Fibroblast of peridontal ligament (primary cell): ENCODE measurements around the gene NCOA1.
A peak's percentile ranks its signal among the peaks of the same experiment; 100 is the strongest.
"Not testable (repeated sequence)": the region's sequence is repeated elsewhere in the genome, so short reads cannot be mapped to it uniquely, and the experiment has no call there.

ENCODE experiments used
- DNase-seq: peaks from one replicate; pipeline ENCODE4 v3.0.0-alpha.2; 2010; ENCODE audit errors: extremely low read depth

NCOA1 gene

DNA sequence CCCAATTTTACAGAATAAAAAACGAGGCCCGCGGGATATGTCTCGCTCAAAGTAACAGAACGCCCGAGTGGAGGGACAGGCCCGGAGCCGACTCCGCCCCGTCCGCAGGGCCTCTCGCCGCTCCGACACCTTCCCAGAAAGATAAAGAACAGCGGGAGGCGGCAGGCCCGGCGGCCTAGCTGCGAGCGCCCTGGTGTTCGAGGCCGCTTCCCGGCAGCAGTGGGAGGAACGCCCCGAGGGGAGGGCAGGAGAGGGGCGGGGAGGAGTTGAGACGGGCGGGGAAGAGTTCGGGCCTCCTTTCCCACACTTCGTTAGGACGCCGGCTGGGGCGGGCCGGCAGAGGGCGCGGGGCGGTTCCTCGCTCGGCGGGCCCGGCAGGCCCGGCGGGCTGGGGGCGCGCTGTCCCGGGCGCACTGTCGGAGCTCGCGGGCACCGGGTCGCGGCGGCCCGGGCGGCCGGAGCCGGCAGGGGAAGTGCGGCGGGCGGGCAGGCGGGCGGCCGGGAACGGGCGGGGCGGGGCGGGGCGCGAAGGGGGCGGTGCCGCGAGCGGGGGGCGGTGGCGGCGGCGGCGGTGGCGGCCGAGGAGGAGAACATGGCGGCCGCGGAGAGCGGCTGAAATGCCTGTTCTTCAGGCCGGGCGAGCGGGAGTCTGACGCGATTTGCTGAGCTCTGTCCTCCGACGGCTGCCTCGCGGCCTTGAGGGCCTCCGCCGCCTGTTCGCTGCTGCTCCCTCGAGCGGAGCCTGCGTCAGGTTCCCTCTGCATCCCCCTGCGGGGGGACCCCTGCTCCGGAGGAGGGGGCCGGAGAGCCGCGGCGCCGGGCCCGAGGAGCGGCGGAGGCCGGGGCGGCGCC lies at the start of gene NCOA1:
NCOA1 (plus strand) TSS at position 565 of the 852 bp plus-strand sequence. CDS start 167,424 bp downstream, outside the sequence.
- peak; percentile 81 for DNase-seq

DNA sequence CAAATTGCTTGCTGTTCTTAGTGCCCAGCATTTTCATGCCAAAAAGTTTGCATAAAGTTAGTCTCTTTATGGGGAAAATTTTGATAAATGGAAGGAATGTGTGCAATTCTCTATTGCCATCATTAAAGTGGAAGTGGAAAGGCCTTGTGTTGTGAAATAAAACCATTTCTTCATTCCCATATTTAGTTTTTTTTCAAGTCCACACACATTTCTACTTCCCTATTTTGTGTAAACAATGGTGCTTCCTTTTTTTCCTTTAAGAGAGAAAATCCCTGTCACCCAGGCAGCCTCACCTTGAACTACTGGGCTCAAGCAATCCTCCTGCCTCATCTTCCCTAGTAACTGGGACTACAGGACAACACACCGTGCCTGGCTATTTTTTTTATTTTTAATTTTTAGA lies 42.3 kb upstream of the NCOA1 start:
- no peak for DNase-seq

DNA sequence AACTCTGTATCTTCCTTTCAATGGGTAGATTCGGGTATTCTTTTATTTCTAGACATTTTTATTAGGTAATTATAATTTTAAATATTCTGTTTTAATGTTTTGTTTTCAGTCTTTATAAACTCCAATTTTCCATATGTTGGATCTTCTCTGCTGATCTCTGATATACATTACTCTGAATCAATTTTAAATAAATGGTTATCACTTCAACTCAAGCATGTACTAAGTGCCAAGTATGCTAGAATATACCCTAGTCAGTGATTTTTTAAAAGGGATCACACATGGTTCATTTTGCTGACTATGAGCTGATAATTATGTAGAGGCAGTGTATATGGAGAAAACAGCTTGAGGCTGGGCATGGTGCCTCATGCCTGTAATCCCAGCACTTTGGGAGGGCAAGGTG lies 41.7 kb upstream of the NCOA1 start:
- DNase-seq: no peak

GRCh38 chr2:24451805-24452501 lies 39.1 kb upstream of the NCOA1 start:
- no peak for DNase-seq

GRCh38 chr2:24452502-24452885 lies 38.6 kb upstream of the NCOA1 start:
- no peak for DNase-seq

- no peak for DNase-seq
These were observed 37.5 kb upstream of the NCOA1 start for GRCh38 chr2:24453379-24454073.

DNA sequence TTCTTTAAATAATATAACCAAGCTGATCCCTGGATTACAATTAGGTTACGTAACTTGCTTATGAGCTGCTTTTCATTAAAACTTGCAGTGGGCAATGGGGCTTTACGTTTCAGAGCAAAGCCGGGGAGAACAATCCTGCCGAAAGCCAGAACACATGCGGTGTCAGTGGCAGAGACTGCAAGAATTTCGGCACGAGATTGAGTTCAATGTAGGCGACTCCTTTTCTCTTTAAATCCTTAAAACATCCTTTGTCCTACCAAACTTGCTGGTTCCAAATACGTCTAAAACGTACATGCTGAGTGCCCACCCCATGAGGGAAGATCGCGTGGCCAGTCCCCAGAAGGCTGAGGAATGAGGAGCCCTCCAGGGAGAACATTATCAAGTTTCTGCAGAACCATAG lies 36.8 kb upstream of the NCOA1 start:
- DNase-seq: peak; percentile 81

GRCh38 chr2:24456599-24457556 lies 34.2 kb upstream of the NCOA1 start:
- peak; percentile 77 for DNase-seq

DNA sequence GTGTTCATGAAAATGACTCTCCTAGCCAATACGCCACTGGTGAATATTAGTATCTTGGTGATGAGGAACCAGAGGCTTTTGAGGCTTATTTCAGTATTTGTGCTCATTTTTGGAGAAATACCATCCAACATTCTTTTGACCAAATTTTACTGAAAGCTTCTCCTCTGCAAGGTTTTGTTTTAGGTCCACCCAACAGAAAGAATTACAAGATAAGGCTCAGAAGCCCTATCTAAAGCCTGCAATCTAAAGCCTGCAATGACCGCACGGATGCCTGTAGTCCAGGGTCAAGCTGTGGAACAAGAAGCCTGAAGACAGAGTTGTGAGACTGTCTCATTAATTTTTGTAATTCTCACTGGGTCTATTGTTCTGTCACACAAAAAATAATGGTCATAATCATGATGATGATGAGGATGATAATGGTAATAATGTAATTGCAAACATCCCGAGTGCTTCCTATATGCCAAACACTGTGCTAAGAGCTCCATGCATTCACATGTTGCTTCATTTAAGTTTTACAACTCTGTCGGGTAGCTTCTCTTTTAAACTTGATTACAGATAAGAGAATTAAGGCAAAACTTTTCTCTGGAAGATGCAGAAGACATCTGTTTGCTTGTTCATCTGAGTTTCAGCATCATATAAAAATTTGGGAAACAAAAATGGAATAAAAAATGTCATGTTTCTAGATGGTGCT lies 33.2 kb upstream of the NCOA1 start:
- no peak for DNase-seq

- no peak for DNase-seq
These were observed 31.6 kb upstream of the NCOA1 start for GRCh38 chr2:24459224-24460161.

GRCh38 chr2:24461685-24462084 lies 29.4 kb upstream of the NCOA1 start:
- no peak for DNase-seq

DNA sequence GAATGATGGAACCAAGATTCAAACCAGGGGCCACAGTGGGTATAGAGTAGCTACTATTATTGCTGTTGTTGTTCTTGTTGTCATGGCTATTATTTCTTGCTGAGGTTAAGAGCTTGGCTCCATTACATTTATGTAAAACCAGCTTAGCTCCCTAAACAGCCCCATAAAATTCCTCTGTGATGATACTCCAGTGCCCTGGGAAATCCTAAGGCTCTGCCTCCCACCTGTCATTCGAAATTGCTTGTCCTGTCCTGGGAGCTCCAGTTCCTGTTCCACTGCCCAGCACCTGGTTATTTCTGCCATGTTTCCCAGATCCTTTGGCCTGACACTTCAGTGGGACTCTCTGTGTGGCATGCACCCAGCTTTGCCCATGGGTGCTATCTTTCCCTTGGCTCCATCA lies 27.8 kb upstream of the NCOA1 start:
- DNase-seq: no peak

- DNase-seq: no peak
These were observed 23.9 kb upstream of the NCOA1 start for GRCh38 chr2:24466871-24467870.

GRCh38 chr2:24468453-24468852 lies 22.6 kb upstream of the NCOA1 start:
- not testable (repeated sequence) for DNase-seq

DNA sequence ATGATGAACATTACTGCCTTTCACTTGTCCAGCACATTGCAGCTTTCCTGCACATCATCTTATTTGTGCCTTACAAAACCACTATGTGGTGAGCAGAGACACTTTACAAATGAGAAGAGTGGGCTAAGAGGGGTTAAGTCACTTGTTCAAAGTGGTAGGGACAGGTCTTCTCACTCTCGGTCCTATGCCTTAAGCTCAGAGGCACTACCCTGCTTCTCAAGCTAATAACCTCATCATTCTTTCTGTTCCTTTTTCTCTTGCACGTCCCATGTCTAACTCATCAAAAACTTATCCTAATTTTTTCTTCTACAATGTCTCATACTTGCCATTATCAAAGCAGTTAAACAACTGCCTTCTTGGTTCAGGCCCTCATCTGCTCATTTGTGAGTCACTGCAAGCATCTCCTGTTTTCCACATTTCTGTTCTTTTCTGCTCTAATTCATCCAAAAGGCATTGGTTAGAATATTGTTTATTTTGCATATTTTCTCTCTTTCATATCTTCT lies 21.9 kb upstream of the NCOA1 start:
- no peak for DNase-seq

DNA sequence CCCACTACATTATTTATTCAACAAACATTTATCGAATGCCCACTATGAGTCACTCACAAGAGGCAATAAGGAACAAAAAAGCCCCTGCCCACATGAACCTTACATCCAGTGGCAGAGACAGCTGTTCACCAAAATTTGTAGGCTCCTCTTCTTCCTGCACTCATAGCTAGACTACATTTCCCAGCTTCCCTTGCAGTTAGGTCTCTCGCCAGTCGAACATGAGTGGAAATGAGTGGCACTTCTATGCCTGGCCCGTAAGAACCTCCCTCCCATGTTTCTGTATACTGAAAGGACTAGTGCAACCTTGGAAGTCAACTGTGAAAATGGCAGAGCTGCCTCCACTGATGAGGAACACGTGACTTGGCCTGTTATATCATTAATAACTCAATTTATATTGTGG lies 19.4 kb upstream of the NCOA1 start:
- DNase-seq: no peak

DNA sequence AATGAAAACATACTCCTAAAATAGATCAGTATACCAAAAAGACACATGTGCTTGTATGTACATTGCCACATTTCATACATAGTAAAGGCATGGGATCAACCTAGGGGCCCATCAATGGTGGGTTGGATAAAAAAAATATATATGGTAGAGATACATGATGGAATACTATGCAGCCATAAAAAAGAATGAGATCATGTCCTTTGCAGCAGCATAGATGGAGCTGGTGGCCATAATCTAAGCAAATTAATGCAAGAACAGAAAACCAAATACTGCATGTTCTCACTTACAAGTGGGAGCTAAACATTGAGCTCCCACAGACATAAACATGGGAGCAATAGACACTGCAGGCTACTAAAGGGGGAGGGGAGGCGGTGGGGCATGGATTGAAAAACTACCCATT lies 18.6 kb upstream of the NCOA1 start:
- no peak for DNase-seq

DNA sequence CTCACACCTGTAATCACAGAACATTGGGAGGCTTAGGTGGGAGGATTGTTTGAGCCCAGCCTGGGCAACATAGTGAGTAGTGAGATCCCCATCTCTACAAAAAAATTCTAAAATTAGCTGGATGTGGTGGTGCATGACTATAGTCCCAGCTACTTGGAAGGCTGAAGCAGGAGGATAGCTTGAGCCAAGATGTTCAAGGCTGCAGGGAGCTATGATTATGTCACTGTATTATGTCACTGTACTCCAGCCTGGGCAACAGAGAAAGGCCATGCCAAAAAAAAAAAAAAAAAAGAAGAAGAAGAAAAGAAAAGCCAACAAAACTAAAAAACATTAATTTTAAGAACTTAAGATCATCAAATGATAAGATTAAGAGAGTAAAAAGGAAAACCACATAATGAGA lies 17.4 kb upstream of the NCOA1 start:
- DNase-seq: no peak
